CD4-positive, alpha-beta T cell (primary cell): ENCODE measurements around the gene TDG. TPM values are rescaled to one million over a fixed set of nuclear protein-coding genes. Genes with fewer than 3 reads are reported as not detected.

ENCODE experiments used
- ATAC-seq: fragments of 200-7000 bp; cut with Tn5 transposase; one replicate; pipeline ENCODE4 v1.10.0; 2022; ENCODE audit warnings: mild to moderate bottlenecking; ENCODE audit not compliant: poor library complexity
- CTCF ChIA-PET: fragments of 350-600 bp; sonication (Branson Sonifier 250); formaldehyde crosslinking; loops from one replicate; lab custom pipeline; 2021; ENCODE audit warnings: antibody characterized with exemption, inconsistent platforms; lab: Charles Lee
- POLR2A ChIA-PET: fragments of 350-600 bp; sonication (Branson Sonifier 250); formaldehyde crosslinking; loops from one replicate; lab custom pipeline; 2021; ENCODE audit warnings: antibody characterized with exemption, inconsistent platforms; lab: Charles Lee
- DNase-seq, 14 experiments: peaks; one replicate each; pipeline ENCODE4 v3.0.0-alpha.2; 2013 to 2020; ENCODE audit warnings: mixed read lengths in 2 of 14
- H3K27ac ChIP-seq, 2 donors: one replicate each; pipeline versions ENCODE4 v1.5.1 to v1.7.0; 2013; ENCODE audit warnings: low read length in 2 of 2, low read depth in 1 of 2, mild to moderate bottlenecking in 1 of 2
- H3K27me3 ChIP-seq, 2 experiments: 1 replicate in 1 of 2; 2 replicates in 1 of 2; pipeline versions ENCODE4 v1.6.1 to v1.7.0; 2013; ENCODE audit warnings: low read length in 2 of 2, control low read depth in 1 of 2, mild to moderate bottlenecking in 1 of 2, moderate library complexity in 1 of 2; ENCODE audit not compliant: insufficient read depth in 2 of 2, control insufficient read depth in 1 of 2
- H3K36me3 ChIP-seq: one replicate; pipeline ENCODE4 v1.6.1; 2013; ENCODE audit warnings: low read length, control low read depth; ENCODE audit not compliant: insufficient read depth
- H3K4me1 ChIP-seq: one replicate; pipeline ENCODE4 v1.6.1; 2013; ENCODE audit warnings: low read length, control low read depth; ENCODE audit not compliant: insufficient read depth
- H3K4me3 ChIP-seq: one replicate; pipeline ENCODE4 v1.5.1; 2013; ENCODE audit warnings: mild to moderate bottlenecking, low read length, moderate library complexity
- H3K9me3 ChIP-seq, 2 experiments: 1 replicate in 1 of 2; 2 replicates in 1 of 2; pipeline versions ENCODE4 v1.6.1 to v1.7.0; 2013; ENCODE audit warnings: low read length in 2 of 2, mild to moderate bottlenecking in 2 of 2, control low read depth in 1 of 2, moderate library complexity in 1 of 2; ENCODE audit not compliant: control insufficient read depth in 1 of 2, insufficient read depth in 1 of 2
- H3K27ac Mint-ChIP-seq: one replicate; pipeline ENCODE4 v1.8.0; 2020; ENCODE audit warnings: mixed read lengths
- H3K27me3 Mint-ChIP-seq: one replicate; pipeline ENCODE4 v1.8.0; 2021; ENCODE audit warnings: mixed read lengths
- H3K36me3 Mint-ChIP-seq: one replicate; pipeline ENCODE4 v1.8.0; 2021; ENCODE audit warnings: low read depth, mixed read lengths
- H3K4me1 Mint-ChIP-seq: one replicate; pipeline ENCODE4 v1.8.0; 2021; ENCODE audit warnings: low read depth, mixed read lengths
- H3K4me3 Mint-ChIP-seq: one replicate; pipeline ENCODE4 v1.8.0; 2020; ENCODE audit warnings: mild to moderate bottlenecking, mixed read lengths
- H3K9me3 Mint-ChIP-seq: one replicate; pipeline ENCODE4 v1.8.0; 2020; ENCODE audit warnings: mixed read lengths
- CTCF ChIP-seq: fragments of 200-600 bp; IDR thresholded peaks from one replicate; pipeline ENCODE4 v1.8.0; 2022; ENCODE audit warnings: antibody characterized with exemption, mild to moderate bottlenecking
- intact Hi-C, 2 experiments: fragments of 100-400 bp; cut with DNase I in 1 of 2; cut with micrococcal nuclease in 1 of 2; formaldehyde crosslinking; loops; one replicate each; pipeline versions ENCODE4 v1.15.1 to v1.9.0; 2023 to 2025; cut with DNase I, micrococcal nuclease
- total RNA-seq, 174 experiments: library from RNA in 2 of 174; stranded (reverse) in 2 of 174; gene quantifications; one replicate each; pipeline ENCODE4 v1.2.3 and lab custom pipeline; 2021 to 2026

Gene TDG
- total RNA-seq, 2 experiments from 2014 or later: 27.5 to 29.6 TPM

GRCh38 chr12:103998976-103999375, 33.3 kb downstream of the TDG start:
- H3K9me3 ChIP-seq: no peaks in the 10 kb centered on the region
- no peaks in the 10 kb centered on the region for H3K4me1 ChIP-seq
- ChIA-PET CTCF (no interaction called here), POLR2A (no interaction called here)
- Mint-ChIP-seq H3K36me3 (no peaks in the 10 kb centered on the region), H3K4me1 (no peaks in the 10 kb centered on the region), H3K9me3 (no peaks in the 10 kb centered on the region), H3K27ac (no peak overlapping the region), H3K4me3 (no peak overlapping the region), H3K27me3 (peaks cover 44% of the 10 kb centered on the region)
- no peak overlapping the region for H3K4me3 ChIP-seq
- H3K27ac ChIP-seq: no peak overlapping the region
- no peak for TF ChIP-seq CTCF
- intact Hi-C loops: no loop called here
- ATAC-seq: no peak
- H3K36me3 ChIP-seq: no peaks in the 10 kb centered on the region
- DNase-seq: no peak
- peaks cover 12 to 17% of the 10 kb centered on the region in 2 experiments for H3K27me3 ChIP-seq

GRCh38 chr12:104000807-104001434, 35.2 kb downstream of the TDG start:
- Mint-ChIP-seq H3K4me3 (no peak overlapping the region), H3K27ac (no peak overlapping the region), H3K27me3 (peaks cover 52% of the 10 kb centered on the region), H3K36me3 (no peaks in the 10 kb centered on the region), H3K4me1 (no peaks in the 10 kb centered on the region), H3K9me3 (no peaks in the 10 kb centered on the region)
- ChIA-PET POLR2A (no interaction called here), CTCF (interaction anchor here (1.1 kb wide), 1 partner anchor 33 kb away, joined by 3 read pairs; no protein-coding TSS in a partner anchor)
- Histone ChIP-seq H3K36me3 (no peaks in the 10 kb centered on the region), H3K27me3 (peaks cover 12 to 17% of the 10 kb centered on the region in 2 experiments), H3K9me3 (no peaks in the 10 kb centered on the region), H3K4me3 (no peak overlapping the region), H3K4me1 (no peaks in the 10 kb centered on the region), H3K27ac (no peak overlapping the region)
- no peak for TF ChIP-seq CTCF
- DNase-seq: no peak
- intact Hi-C loops: no loop called here
- ATAC-seq: no peak

GRCh38 chr12:104002686-104003085, 37.0 kb downstream of the TDG start:
- no peak for DNase-seq
- H3K36me3 ChIP-seq: no peaks in the 10 kb centered on the region
- H3K4me1 Mint-ChIP-seq: no peaks in the 10 kb centered on the region
- no peaks in the 10 kb centered on the region for H3K36me3 Mint-ChIP-seq
- intact Hi-C loops: no loop called here
- H3K4me3 ChIP-seq: no peak overlapping the region
- H3K27ac Mint-ChIP-seq: no peak overlapping the region
- no peak for ATAC-seq
- peaks cover 66% of the 10 kb centered on the region for H3K27me3 Mint-ChIP-seq
- H3K27ac ChIP-seq: no peak overlapping the region
- TF ChIP-seq CTCF: no peak
- CTCF ChIA-PET: no interaction called here
- H3K4me3 Mint-ChIP-seq: no peak overlapping the region
- H3K9me3 ChIP-seq: no peaks in the 10 kb centered on the region
- POLR2A ChIA-PET: no interaction called here
- H3K9me3 Mint-ChIP-seq: no peaks in the 10 kb centered on the region
- peaks cover 12 to 17% of the 10 kb centered on the region in 2 experiments for H3K27me3 ChIP-seq
- H3K4me1 ChIP-seq: no peaks in the 10 kb centered on the region
